Activated CD8-positive, alpha-beta T cell treated with anti-CD3 and anti-CD28 coated beads, Interleukin-2, amount 10 ng/mL, durations not matched to agents 7 days and 5 days (primary cell): Measurements from ENCODE around the gene ZBED1. TPM values are rescaled to one million over a fixed set of nuclear protein-coding genes. Genes with fewer than 3 reads are reported as not detected.
"Not testable (repeated sequence)": the region's sequence is repeated elsewhere in the genome, so short reads cannot be mapped to it uniquely, and the experiment has no call there.

ENCODE experiments used
- ATAC-seq: fragments of 150-1000 bp; cut with Tn5 transposase; one replicate; pipeline ENCODE4 v1.10.0; 2021; ENCODE audit warnings: moderate library complexity
- CTCF ChIA-PET: fragments of 350-600 bp; sonication (Branson Sonifier 250); formaldehyde crosslinking; loops from one replicate; lab custom pipeline; 2021; ENCODE audit warnings: antibody characterized with exemption; lab: Charles Lee
- POLR2A ChIA-PET: fragments of 350-600 bp; sonication (Branson Sonifier 250); formaldehyde crosslinking; loops from one replicate; lab custom pipeline; 2021; ENCODE audit warnings: antibody characterized with exemption; lab: Charles Lee
- DNase-seq: peaks from one replicate; pipeline ENCODE4 v3.0.0-alpha.2; 2020
- H3K27ac Mint-ChIP-seq: one replicate; pipeline ENCODE4 v1.8.0; 2021; ENCODE audit warnings: mild to moderate bottlenecking, mixed read lengths
- H3K27me3 Mint-ChIP-seq: one replicate; pipeline ENCODE4 v1.8.0; 2021; ENCODE audit warnings: low read depth, mixed read lengths
- H3K36me3 Mint-ChIP-seq: one replicate; pipeline ENCODE4 v1.8.0; 2021; ENCODE audit warnings: low read depth, mixed read lengths
- H3K4me1 Mint-ChIP-seq: one replicate; pipeline ENCODE4 v1.8.0; 2021; ENCODE audit warnings: low read depth, mixed read lengths
- H3K4me3 Mint-ChIP-seq: one replicate; pipeline ENCODE4 v1.8.0; 2021; ENCODE audit warnings: mild to moderate bottlenecking, mixed read lengths
- H3K9me3 Mint-ChIP-seq: one replicate; pipeline ENCODE4 v1.8.0; 2022; ENCODE audit warnings: mixed read lengths; ENCODE audit not compliant: insufficient read depth
- total RNA-seq, 2 experiments: library from RNA; stranded (reverse); gene quantifications; one replicate each; pipeline ENCODE4 v1.2.3, GENCODE V29; 2021

The ZBED1 gene
- total RNA-seq, 2 experiments from 2014 or later = 36.7 to 40.3 TPM

GRCh38 chrX:2536974-2537373 is 36.2 kb upstream of the ZBED1 start:
- Mint-ChIP-seq H3K9me3 (no peaks in the 10 kb centered on the region), H3K4me3 (no peak overlapping the region), H3K27ac (no peak overlapping the region), H3K4me1 (no peaks in the 10 kb centered on the region), H3K36me3 (no peaks in the 10 kb centered on the region), H3K27me3 (peaks cover 5% of the 10 kb centered on the region)
- DNase-seq (no peak), ATAC-seq (no peak)
- POLR2A ChIA-PET = no interaction called here
- CTCF ChIA-PET = no interaction called here

- DNase-seq = no peak
- ATAC-seq = no peak
- Mint-ChIP-seq H3K36me3 (no peaks in the 10 kb centered on the region), H3K27me3 (peaks cover 5% of the 10 kb centered on the region), H3K4me1 (no peaks in the 10 kb centered on the region), H3K9me3 (no peaks in the 10 kb centered on the region), H3K27ac (no peak overlapping the region), H3K4me3 (no peak overlapping the region)
- CTCF ChIA-PET = no interaction called here
- POLR2A ChIA-PET = no interaction called here
These were observed 35.4 kb upstream of the ZBED1 start for GRCh38 chrX:2536141-2536540.

GRCh38 chrX:2534261-2535021 is 33.7 kb upstream of the ZBED1 start:
- ATAC-seq, CTCF ChIA-PET, DNase-seq, H3K4me1 Mint-ChIP-seq, H3K27ac Mint-ChIP-seq, H3K4me3 Mint-ChIP-seq, H3K27me3 Mint-ChIP-seq, H3K9me3 Mint-ChIP-seq, POLR2A ChIA-PET, H3K36me3 Mint-ChIP-seq: not testable (repeated sequence)

GRCh38 chrX:2533424-2533823 is 32.6 kb upstream of the ZBED1 start:
- Mint-ChIP-seq H3K27ac (no peak overlapping the region), H3K4me1 (no peaks in the 10 kb centered on the region), H3K27me3 (peaks cover 5% of the 10 kb centered on the region), H3K4me3 (no peak overlapping the region), H3K36me3 (no peaks in the 10 kb centered on the region), H3K9me3 (no peaks in the 10 kb centered on the region)
- ChIA-PET POLR2A (no interaction called here), CTCF (no interaction called here)
- no peak for DNase-seq
- no peak for ATAC-seq

- ChIA-PET POLR2A (no interaction called here), CTCF (no interaction called here)
- H3K4me1 Mint-ChIP-seq = no peaks in the 10 kb centered on the region
- H3K27me3 Mint-ChIP-seq = no peaks in the 10 kb centered on the region
- no peaks in the 10 kb centered on the region for H3K36me3 Mint-ChIP-seq
- H3K4me3 Mint-ChIP-seq = no peak overlapping the region
- H3K9me3 Mint-ChIP-seq = no peaks in the 10 kb centered on the region
- no peak for ATAC-seq
- no peak overlapping the region for H3K27ac Mint-ChIP-seq
- DNase-seq = no peak
These were observed 25.6 kb upstream of the ZBED1 start for GRCh38 chrX:2526390-2526789.

- no peak for ATAC-seq
These were observed 23.1 kb upstream of the ZBED1 start for GRCh38 chrX:2523911-2524310.

DNA sequence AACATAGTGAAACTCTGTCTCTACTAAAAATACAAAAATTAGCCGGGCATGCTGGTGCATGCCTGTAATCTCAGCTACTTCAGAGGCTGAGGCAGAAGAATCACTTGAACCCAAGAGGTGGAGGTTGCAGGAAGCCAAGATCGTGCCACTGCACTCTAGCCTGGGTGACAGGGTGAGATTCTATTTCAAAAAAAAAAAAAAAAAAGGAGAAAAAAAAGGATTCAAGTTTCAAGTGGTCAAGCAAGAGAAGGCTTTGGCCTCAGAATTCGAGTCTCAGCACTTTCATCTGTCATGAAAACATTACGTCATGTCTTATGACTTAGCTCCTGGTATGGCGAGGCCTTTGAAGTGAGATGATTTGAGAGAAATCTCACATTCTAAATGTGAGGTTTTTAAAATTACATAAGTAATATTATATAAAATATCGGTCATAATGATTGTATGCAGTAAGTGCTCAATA is 21.2 kb upstream of the ZBED1 start:
- POLR2A ChIA-PET = no interaction called here
- H3K4me3 Mint-ChIP-seq = no peak overlapping the region
- DNase-seq = no peak

More at GRCh38 chrX:2523911-2524310, 23.1 kb upstream of the ZBED1 start:
- no peaks in the 10 kb centered on the region for H3K36me3 Mint-ChIP-seq
- DNase-seq = no peak
- no peaks in the 10 kb centered on the region for H3K9me3 Mint-ChIP-seq
- POLR2A ChIA-PET = no interaction called here
- no peak overlapping the region for H3K4me3 Mint-ChIP-seq
- no peak overlapping the region for H3K27ac Mint-ChIP-seq
- CTCF ChIA-PET = no interaction called here
- H3K27me3 Mint-ChIP-seq = no peaks in the 10 kb centered on the region
- no peaks in the 10 kb centered on the region for H3K4me1 Mint-ChIP-seq

DNA sequence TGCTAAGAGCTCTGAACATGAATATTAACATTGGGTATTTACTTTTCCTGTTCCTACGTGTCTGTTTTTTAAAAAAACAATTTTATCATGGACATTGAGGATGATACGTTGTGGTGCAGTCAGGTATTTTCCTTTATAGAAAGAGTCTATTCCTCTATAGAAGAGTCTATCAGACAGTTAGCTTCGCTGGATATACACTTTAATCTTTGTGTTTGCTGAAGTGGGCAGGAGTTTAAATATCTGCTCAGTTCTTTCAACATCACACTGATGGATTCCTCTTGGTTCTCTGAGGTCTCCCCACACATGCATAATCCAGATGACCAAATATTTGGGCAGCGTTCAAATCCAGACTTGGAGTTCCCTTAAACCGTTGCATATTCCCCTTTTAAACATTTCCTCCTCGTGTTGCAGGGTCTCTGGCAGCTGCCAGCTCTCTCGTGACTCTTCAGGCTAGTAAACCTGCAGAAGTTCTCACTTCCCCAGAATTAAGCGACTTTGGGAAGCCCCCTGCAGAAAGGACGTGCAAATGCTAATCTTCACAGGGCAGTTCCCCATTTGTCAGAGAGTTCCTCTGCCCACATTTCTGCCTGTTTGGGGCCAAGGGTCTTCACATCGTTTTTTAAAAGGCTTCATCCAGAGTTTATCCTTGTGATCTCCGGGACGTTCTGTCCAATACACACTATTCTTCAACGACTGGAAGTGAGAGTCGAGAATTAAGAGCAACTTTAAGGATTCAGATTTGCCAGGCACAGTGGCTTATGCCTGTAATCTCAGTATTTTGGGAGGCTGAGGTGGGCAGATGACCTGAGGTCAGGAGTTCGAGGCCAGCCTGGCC is 20.5 kb upstream of the ZBED1 start:
- Mint-ChIP-seq H3K9me3 (no peaks in the 10 kb centered on the region), H3K36me3 (no peaks in the 10 kb centered on the region), H3K27me3 (no peaks in the 10 kb centered on the region), H3K27ac (peak overlapping the region; percentile 31), H3K4me3 (no peak overlapping the region), H3K4me1 (peaks cover 2% of the 10 kb centered on the region)
- no peak for ATAC-seq
- no peak for DNase-seq
- ChIA-PET POLR2A (no interaction called here), CTCF (no interaction called here)

More for the DNA sequence above, 21.2 kb upstream of the ZBED1 start:
- Mint-ChIP-seq H3K36me3 (no peaks in the 10 kb centered on the region), H3K27me3 (no peaks in the 10 kb centered on the region), H3K4me1 (peaks cover 2% of the 10 kb centered on the region), H3K27ac (no peak overlapping the region), H3K9me3 (no peaks in the 10 kb centered on the region)
- CTCF ChIA-PET = no interaction called here
- ATAC-seq = no peak

GRCh38 chrX:2520539-2520938 is 19.8 kb upstream of the ZBED1 start:
- H3K9me3 Mint-ChIP-seq = no peaks in the 10 kb centered on the region
- H3K27ac Mint-ChIP-seq = no peak overlapping the region
- H3K27me3 Mint-ChIP-seq = no peaks in the 10 kb centered on the region
- no peak for DNase-seq
- no peak overlapping the region for H3K4me3 Mint-ChIP-seq
- CTCF ChIA-PET = no interaction called here
- peaks cover 2% of the 10 kb centered on the region for H3K4me1 Mint-ChIP-seq
- no peak for ATAC-seq
- no peaks in the 10 kb centered on the region for H3K36me3 Mint-ChIP-seq
- POLR2A ChIA-PET = no interaction called here

GRCh38 chrX:2519638-2520037 is 18.9 kb upstream of the ZBED1 start:
- ATAC-seq, POLR2A ChIA-PET, H3K4me3 Mint-ChIP-seq: not testable (repeated sequence)

GRCh38 chrX:2517055-2517454 is 16.3 kb upstream of the ZBED1 start:
- no peak for DNase-seq
- Mint-ChIP-seq H3K9me3 (no peaks in the 10 kb centered on the region), H3K27me3 (no peaks in the 10 kb centered on the region), H3K27ac (no peak overlapping the region), H3K36me3 (no peaks in the 10 kb centered on the region), H3K4me3 (no peak overlapping the region), H3K4me1 (peaks cover 2% of the 10 kb centered on the region)
- ChIA-PET POLR2A (no interaction called here), CTCF (no interaction called here)
- no peak for ATAC-seq

More at GRCh38 chrX:2519638-2520037, 18.9 kb upstream of the ZBED1 start:
- DNase-seq, H3K36me3 Mint-ChIP-seq, H3K4me1 Mint-ChIP-seq, H3K9me3 Mint-ChIP-seq, H3K27ac Mint-ChIP-seq, CTCF ChIA-PET, H3K27me3 Mint-ChIP-seq: not testable (repeated sequence)

DNA sequence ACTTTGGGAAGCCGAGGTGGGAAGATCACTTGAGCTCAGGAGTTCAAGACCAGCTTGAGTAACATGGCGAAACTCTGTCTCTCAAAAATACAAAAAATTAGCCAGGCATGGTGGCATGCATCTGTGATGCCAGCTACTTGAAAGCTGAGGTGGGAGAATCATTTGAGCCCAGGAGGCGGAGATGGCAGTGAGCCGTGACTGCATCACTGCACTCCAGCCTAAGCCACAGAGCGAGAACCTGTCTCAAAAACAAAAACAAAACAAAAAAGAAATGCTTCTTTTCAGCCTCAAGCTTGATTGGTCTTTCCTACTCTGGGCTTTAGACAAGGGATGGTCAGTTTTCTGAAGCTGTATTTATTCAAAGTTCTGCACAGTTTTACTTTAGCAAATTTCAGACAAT is 15.8 kb upstream of the ZBED1 start:
- Mint-ChIP-seq H3K27ac (no peak overlapping the region), H3K4me3 (no peak overlapping the region), H3K36me3 (no peaks in the 10 kb centered on the region)

More for the DNA sequence above, 15.8 kb upstream of the ZBED1 start:
- no peak for DNase-seq
- H3K27me3 Mint-ChIP-seq = no peaks in the 10 kb centered on the region
- ChIA-PET POLR2A (no interaction called here), CTCF (no interaction called here)
- no peaks in the 10 kb centered on the region for H3K9me3 Mint-ChIP-seq
- ATAC-seq = no peak
- peaks cover 2% of the 10 kb centered on the region for H3K4me1 Mint-ChIP-seq
